AG04450 (cell line): ENCODE measurements around the gene SLPI. TPM values are rescaled to one million over a fixed set of nuclear protein-coding genes. Genes with fewer than 3 reads are reported as not detected.

ENCODE experiments used
- CTCF ChIA-PET: fragments of 300-600, 350-600 bp; formaldehyde crosslinking; extraction: SDS; loops from one replicate; lab custom pipeline; 2022; ENCODE audit warnings: antibody characterized with exemption, inconsistent platforms; lab: Charles Lee
- POLR2A ChIA-PET: fragments of 350-600 bp; formaldehyde crosslinking; extraction: SDS; loops from one replicate; lab custom pipeline; 2021; ENCODE audit warnings: antibody characterized with exemption, inconsistent platforms; lab: Yijun Ruan, JAX
- DNase-seq: peaks from one replicate; pipeline ENCODE4 v3.0.0-alpha.2; 2011; ENCODE audit warnings: low read depth, low spot score
- H3K27ac ChIP-seq: one replicate; pipeline ENCODE4 v1.5.1; 2012; ENCODE audit warnings: low read depth, low read length, control low read depth
- H3K27me3 ChIP-seq: one replicate; pipeline ENCODE4 v1.6.0; 2012; ENCODE audit warnings: low read length; ENCODE audit not compliant: control insufficient read depth, insufficient read depth
- H3K4me3 ChIP-seq: 2 replicates; pipeline ENCODE4 v1.5.1; 2011; ENCODE audit warnings: mild to moderate bottlenecking, low read depth, low read length, control low read depth
- H3K9me3 ChIP-seq: 2 replicates; pipeline ENCODE4 v1.5.1; 2012; ENCODE audit warnings: low read length; ENCODE audit not compliant: control insufficient read depth, insufficient read depth
- polyA plus RNA-seq: library from polyadenylated mRNA; depleted of rRNA; stranded (reverse); fragments of >200 nt; gene quantifications from 2 replicates; pipeline ENCODE4 v1.2.3, GENCODE V29; 2011
- TF ChIP-seq, protein P1 (sequence below): IDR thresholded peaks from 2 replicates; pipeline ENCODE4 v1.5.1; 2011; ENCODE audit warnings: low read depth, low read length, control low read depth, inconsistent platforms

The SLPI gene
- polyA plus RNA-seq, 1 experiment, result not detected

DNA sequence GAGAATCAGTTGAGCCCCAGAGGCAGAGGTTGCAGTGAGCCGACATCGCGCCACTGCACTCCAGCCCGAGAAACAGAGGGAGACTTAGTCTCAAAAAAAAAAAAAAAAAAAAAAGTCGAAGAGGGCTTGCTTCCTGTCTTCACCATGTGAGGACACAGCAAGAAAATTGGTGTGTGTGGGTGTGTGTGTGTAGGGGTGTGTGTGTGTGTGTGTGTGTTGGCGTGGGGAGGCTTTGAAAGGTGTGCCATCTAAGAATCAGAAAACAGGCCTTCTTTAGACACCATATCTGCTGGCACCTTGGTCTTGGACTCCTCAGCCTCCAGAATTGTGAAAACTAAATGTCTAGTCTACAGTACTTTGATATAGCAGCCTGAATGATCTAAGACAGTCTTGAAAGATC lies 45.4 kb upstream of the SLPI start:
- H3K27ac ChIP-seq, result no peak overlapping the region
- TF ChIP-seq, protein P1, sequence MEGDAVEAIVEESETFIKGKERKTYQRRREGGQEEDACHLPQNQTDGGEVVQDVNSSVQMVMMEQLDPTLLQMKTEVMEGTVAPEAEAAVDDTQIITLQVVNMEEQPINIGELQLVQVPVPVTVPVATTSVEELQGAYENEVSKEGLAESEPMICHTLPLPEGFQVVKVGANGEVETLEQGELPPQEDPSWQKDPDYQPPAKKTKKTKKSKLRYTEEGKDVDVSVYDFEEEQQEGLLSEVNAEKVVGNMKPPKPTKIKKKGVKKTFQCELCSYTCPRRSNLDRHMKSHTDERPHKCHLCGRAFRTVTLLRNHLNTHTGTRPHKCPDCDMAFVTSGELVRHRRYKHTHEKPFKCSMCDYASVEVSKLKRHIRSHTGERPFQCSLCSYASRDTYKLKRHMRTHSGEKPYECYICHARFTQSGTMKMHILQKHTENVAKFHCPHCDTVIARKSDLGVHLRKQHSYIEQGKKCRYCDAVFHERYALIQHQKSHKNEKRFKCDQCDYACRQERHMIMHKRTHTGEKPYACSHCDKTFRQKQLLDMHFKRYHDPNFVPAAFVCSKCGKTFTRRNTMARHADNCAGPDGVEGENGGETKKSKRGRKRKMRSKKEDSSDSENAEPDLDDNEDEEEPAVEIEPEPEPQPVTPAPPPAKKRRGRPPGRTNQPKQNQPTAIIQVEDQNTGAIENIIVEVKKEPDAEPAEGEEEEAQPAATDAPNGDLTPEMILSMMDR, result no peak
- no peak for DNase-seq
- ChIA-PET CTCF (interaction anchor here (2.9 to 6.6 kb wide), 2 partner anchors 7 to 471 kb away, joined by 9 to 96 read pairs; no protein-coding TSS in a partner anchor), POLR2A (no interaction called here)
- H3K9me3 ChIP-seq, result peaks cover under 1% of the 10 kb centered on the region
- peaks cover 6% of the 10 kb centered on the region for H3K27me3 ChIP-seq
- no peak overlapping the region for H3K4me3 ChIP-seq

DNA sequence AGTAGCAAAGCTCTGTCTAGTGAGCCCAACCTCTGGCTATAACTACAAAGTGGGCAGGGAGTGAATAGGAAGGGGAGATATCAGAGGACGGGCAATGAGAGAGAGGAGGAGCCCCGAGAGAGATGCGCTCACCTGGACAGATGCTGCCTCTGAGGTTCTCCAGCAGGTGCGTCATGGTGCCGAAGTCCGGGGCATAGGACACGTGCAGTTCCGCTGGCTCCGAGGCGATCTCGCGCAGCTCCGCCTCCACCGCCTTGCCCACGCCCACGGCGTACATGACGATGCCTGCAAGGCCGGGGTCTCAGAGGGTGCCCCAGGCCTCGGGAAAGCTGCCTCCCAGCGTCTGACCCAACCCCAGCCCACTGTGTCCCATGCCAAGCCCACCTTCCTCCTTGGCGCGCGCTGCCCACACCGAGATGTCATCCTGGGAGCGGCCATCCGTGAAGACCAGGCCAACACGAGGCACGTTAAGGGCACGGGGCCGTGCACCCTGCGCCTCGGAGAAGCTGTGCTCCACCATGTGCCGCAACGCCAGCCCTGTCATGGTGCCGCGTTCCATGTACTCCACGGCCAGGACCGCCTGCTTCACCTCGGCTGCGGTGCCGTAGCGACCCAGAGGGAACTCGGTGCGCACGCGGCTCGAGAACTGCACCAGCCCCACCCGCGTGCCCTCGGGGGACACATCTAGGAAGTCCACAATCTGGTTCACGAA lies 43.6 kb upstream of the SLPI start:
- Histone ChIP-seq H3K27ac (no peak overlapping the region), H3K4me3 (no peak overlapping the region), H3K9me3 (peaks cover 4% of the 10 kb centered on the region), H3K27me3 (peaks cover 11% of the 10 kb centered on the region)
- ChIA-PET POLR2A (no interaction called here), CTCF (interaction anchor here (1.0 to 2.3 kb wide), 2 partner anchors 14 to 473 kb away, joined by 5 read pairs; no protein-coding TSS in a partner anchor)
- DNase-seq, result no peak
- TF ChIP-seq, protein P1, result no peak

DNA sequence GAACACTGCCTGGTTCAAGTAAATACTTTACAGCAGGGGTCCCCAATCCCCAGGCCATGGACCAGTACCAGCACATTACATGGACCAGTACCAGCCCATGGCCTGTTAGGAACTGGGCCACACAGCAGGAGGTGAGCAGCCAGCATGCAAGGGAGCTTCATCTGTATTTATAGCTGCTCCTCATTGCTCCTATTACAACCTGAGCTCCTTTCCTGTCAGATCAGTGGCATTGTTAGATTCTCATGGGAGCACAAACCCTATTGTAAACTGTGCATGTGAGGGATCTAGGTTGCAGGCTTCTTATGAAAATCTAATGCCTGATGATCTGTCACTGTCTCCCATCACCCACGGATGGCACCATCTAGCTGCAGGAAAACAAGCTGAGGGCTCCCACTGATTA lies 40.3 kb upstream of the SLPI start:
- POLR2A ChIA-PET, result no interaction called here
- Histone ChIP-seq H3K27me3 (peaks cover 17% of the 10 kb centered on the region), H3K4me3 (no peak overlapping the region), H3K27ac (no peak overlapping the region), H3K9me3 (peaks cover 4% of the 10 kb centered on the region)
- TF ChIP-seq, protein P1, result no peak
- no peak for DNase-seq
- CTCF ChIA-PET, result interaction anchor here (0.8 to 6.9 kb wide), 35 partner anchors 8 to 476 kb away, joined by 3 to 171 read pairs (median 6); partner anchors contain the start of gene SYS1

DNA sequence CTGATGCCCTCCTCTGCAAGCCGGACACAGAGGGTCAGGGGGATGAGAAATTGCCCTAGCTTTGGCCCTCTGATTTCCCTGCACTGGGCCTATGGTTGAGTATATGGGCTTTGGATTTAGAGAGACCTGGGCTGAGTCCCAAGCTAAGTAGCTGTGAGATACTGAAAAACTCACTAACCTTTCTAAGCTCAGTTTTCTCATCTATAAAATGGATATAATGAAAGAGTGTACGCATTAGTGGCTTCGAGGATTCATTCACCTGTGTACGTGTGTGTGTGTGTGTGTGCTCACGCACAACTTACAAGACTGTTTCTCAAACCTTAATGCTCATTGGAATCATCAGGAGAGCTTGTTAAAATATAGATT lies 39.6 kb upstream of the SLPI start:
- DNase-seq, result no peak
- ChIA-PET CTCF (interaction anchor here (0.5 to 6.9 kb wide), 65 partner anchors 9 to 546 kb away, joined by 3 to 171 read pairs (median 5); partner anchors contain the start of genes MATN4, SYS1 and WFDC10A), POLR2A (interaction anchor here (0.6 to 0.7 kb wide), 2 partner anchors 54 to 122 kb away, joined by 3 read pairs; no protein-coding TSS in a partner anchor)
- Histone ChIP-seq H3K27ac (no peak overlapping the region), H3K4me3 (peak overlapping the region; percentile 58), H3K27me3 (peaks cover 17% of the 10 kb centered on the region), H3K9me3 (peaks cover 4% of the 10 kb centered on the region)
- TF ChIP-seq, protein P1, result no peak
